Astrocyte (in vitro differentiated cells and primary cell): Measurements from ENCODE around the gene BCL7C.

Experiments used
- CTCF ChIP-seq: IDR thresholded peaks from 2 replicates; pipeline ENCODE4 v1.5.1; 2011; ENCODE audit warnings: low read depth, mild to moderate bottlenecking, inconsistent platforms, low read length, moderate library complexity; ENCODE audit not compliant: insufficient read depth
- EZH2 ChIP-seq: IDR thresholded peaks from 2 replicates; pipeline ENCODE4 v1.6.1; 2012; ENCODE audit warnings: mild to moderate bottlenecking, low read length, inconsistent platforms; ENCODE audit not compliant: insufficient read depth

- TF ChIP-seq CTCF (no peak), EZH2 (no peak)
These were observed 48.5 kb upstream of the BCL7C start for GRCh38 chr16:30942426-30942806.
